ENCODE measurements around the gene FBXL7. TPM values are rescaled to one million over a fixed set of nuclear protein-coding genes. Genes with fewer than 3 reads are reported as not detected.

Gene FBXL7
- total RNA-seq, 1 experiment from 2014 or later, result 15.1 TPM

GRCh38 chr5:15544039-15544438 lies 44.1 kb downstream of the FBXL7 start:
- no peak for DNase-seq
- Histone ChIP-seq H3K4me3 (no peak overlapping the region), H3K36me3 (no peaks in the 10 kb centered on the region), H3K27ac (no peak overlapping the region), H3K9me3 (replicated peaks) (no peaks in the 10 kb centered on the region), H3K4me1 (no peaks in the 10 kb centered on the region), H3K27me3 (no peaks in the 10 kb centered on the region)

GRCh38 chr5:15545082-15545481 lies 45.1 kb downstream of the FBXL7 start:
- Histone ChIP-seq H3K27me3 (no peaks in the 10 kb centered on the region), H3K4me1 (no peaks in the 10 kb centered on the region), H3K27ac (no peak overlapping the region), H3K4me3 (no peak overlapping the region), H3K9me3 (replicated peaks) (no peaks in the 10 kb centered on the region), H3K36me3 (no peaks in the 10 kb centered on the region)
- DNase-seq, result no peak

DNA sequence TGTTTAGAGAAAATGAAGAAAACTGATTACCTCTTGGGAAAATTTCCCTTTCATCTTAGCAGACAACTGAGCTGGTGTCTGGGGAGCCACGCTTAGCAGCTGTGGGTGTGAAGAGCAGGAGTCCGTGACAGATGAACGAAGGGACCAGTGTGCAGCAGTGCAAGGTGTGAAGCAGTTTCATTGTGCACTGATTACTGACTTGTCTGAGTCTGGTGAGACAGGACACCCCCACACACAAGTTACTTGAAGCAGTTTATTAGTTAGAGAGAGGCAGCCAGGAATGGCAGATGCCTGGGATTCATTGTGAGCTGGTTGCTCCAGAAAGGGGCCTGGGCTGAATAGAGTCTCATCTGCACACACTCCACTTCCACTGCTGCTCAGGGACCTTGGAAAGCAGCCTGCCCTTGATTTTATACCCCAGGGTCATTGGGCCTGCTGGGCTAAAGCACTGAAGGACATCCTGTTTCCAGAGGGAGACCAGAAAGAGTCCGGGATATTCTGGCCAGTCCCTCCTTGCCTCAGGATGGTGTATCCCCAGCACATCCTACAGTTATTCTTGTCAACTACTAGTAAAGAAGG lies 47.4 kb downstream of the FBXL7 start:
- Histone ChIP-seq H3K27me3 (no peaks in the 10 kb centered on the region), H3K9me3 (replicated peaks) (no peaks in the 10 kb centered on the region), H3K4me1 (no peaks in the 10 kb centered on the region), H3K4me3 (no peak overlapping the region), H3K36me3 (no peaks in the 10 kb centered on the region), H3K27ac (no peak overlapping the region)
- no peak for DNase-seq

DNA sequence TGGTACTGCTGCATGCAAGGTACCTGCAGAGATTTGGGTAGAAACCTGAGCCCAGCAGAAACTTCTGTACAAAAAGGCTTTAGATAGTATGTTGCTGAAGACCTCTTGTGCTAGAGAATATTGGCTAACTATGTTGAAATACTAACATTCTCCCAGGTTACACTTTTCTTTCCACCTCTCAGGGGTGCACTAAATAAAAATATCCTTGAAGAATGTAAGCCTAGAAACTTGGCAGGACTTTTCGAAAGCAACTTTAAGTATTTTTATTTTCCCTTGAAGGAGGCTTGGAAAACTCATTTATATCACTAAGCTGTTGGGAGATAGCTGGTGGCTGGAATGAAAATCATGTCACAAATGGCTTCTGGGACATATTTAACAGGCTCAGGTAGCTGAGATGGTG lies 50.0 kb downstream of the FBXL7 start:
- Histone ChIP-seq H3K36me3 (no peaks in the 10 kb centered on the region), H3K4me1 (peaks cover 5% of the 10 kb centered on the region), H3K9me3 (replicated peaks) (no peaks in the 10 kb centered on the region), H3K4me3 (no peak overlapping the region), H3K27ac (no peak overlapping the region), H3K27me3 (no peaks in the 10 kb centered on the region)
- DNase-seq, result no peak

DNA sequence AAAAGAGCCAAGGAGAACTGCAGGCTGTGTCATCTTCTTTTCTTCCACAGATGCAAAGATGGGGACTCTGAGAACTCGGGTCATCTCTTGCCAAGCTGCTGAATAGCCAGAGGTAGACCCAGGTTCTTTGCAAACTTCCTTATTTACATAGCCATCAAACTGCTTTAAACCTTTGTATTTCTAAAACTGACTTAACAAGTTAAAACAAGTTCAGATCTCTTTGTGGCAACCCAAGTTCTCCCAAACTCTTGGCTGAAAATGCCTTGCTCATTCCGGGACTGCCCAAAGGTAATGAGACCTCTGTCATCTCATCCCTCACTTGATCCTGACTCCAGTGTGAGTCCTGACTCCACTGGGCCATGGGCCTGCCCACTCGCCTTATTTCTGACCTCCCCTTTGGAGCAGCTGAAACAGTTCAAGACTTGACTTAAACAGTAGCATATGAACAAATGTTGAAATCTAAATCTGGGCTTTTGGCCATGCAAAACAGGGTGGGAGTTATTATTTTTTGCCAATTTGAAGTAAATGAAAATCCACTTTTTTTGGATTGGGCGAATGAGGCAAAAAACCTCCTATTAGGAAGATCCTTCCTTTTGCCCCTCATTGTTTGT lies 50.6 kb downstream of the FBXL7 start:
- H3K27me3 ChIP-seq, result no peaks in the 10 kb centered on the region
- peaks cover 9% of the 10 kb centered on the region for H3K4me1 ChIP-seq
- H3K9me3 ChIP-seq (replicated peaks), result no peaks in the 10 kb centered on the region
- DNase-seq, result no peak
- no peak overlapping the region for H3K4me3 ChIP-seq
- H3K27ac ChIP-seq, result no peak overlapping the region
- H3K36me3 ChIP-seq, result no peaks in the 10 kb centered on the region

- Histone ChIP-seq H3K27me3 (no peaks in the 10 kb centered on the region), H3K27ac (no peak overlapping the region), H3K4me1 (peaks cover 11% of the 10 kb centered on the region), H3K4me3 (no peak overlapping the region), H3K36me3 (no peaks in the 10 kb centered on the region), H3K9me3 (replicated peaks) (no peaks in the 10 kb centered on the region)
- no peak for DNase-seq
These were observed 51.1 kb downstream of the FBXL7 start for GRCh38 chr5:15551113-15551504.

GRCh38 chr5:15554542-15554941 lies 54.6 kb downstream of the FBXL7 start:
- H3K4me3 ChIP-seq, result no peak overlapping the region
- no peaks in the 10 kb centered on the region for H3K9me3 ChIP-seq (replicated peaks)
- no peak for DNase-seq
- no peaks in the 10 kb centered on the region for H3K27me3 ChIP-seq
- H3K4me1 ChIP-seq, result peaks cover 11% of the 10 kb centered on the region
- H3K36me3 ChIP-seq, result no peaks in the 10 kb centered on the region
- H3K27ac ChIP-seq, result peak overlapping the region; percentile 12; the same call in 1 of the 2 replicates

- peaks cover 11% of the 10 kb centered on the region for H3K4me1 ChIP-seq
- peak; percentile 70 to 87 for DNase-seq
- H3K27ac ChIP-seq, result peak overlapping the region; percentile 20; the same call in 1 of the 2 replicates
- no peaks in the 10 kb centered on the region for H3K27me3 ChIP-seq
- no peaks in the 10 kb centered on the region for H3K9me3 ChIP-seq (replicated peaks)
- no peak overlapping the region for H3K4me3 ChIP-seq
- no peaks in the 10 kb centered on the region for H3K36me3 ChIP-seq
These were observed 55.2 kb downstream of the FBXL7 start for GRCh38 chr5:15555176-15555575.

DNA sequence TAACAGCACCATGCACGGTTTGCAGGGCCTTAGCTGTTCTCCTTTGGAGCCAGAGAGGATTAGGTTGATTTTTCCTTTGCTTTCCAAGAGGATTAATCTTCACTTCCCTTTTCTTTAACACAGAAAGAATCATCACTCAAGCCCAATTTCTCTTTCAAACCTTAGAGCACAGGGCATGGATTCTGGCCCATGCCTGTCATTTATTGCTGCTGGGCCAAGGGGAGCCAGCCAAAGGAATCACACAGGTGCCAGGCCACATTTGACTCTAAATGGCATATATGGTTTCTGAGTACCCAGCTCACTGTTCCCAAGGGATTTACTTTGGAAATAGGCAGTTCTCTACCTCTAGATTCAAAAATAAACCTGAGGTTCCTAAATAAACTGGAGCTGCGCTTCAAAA lies 58.3 kb downstream of the FBXL7 start:
- no peaks in the 10 kb centered on the region for H3K27me3 ChIP-seq
- H3K27ac ChIP-seq, result no peak overlapping the region
- no peaks in the 10 kb centered on the region; the same call in 1 of the 2 replicates for H3K36me3 ChIP-seq
- no peak overlapping the region for H3K4me3 ChIP-seq
- H3K9me3 ChIP-seq (replicated peaks), result no peaks in the 10 kb centered on the region
- no peak for DNase-seq
- peaks cover 11% of the 10 kb centered on the region for H3K4me1 ChIP-seq

GRCh38 chr5:15558681-15559080 lies 58.7 kb downstream of the FBXL7 start:
- H3K4me1 ChIP-seq, result peaks cover 11% of the 10 kb centered on the region
- DNase-seq, result no peak
- H3K36me3 ChIP-seq, result no peaks in the 10 kb centered on the region; the same call in 1 of the 2 replicates
- H3K4me3 ChIP-seq, result no peak overlapping the region
- H3K27me3 ChIP-seq, result no peaks in the 10 kb centered on the region
- H3K9me3 ChIP-seq (replicated peaks), result no peaks in the 10 kb centered on the region
- H3K27ac ChIP-seq, result no peak overlapping the region

- H3K9me3 ChIP-seq (replicated peaks), result no peaks in the 10 kb centered on the region
- no peak for DNase-seq
- no peaks in the 10 kb centered on the region; the same call in 1 of the 2 replicates for H3K36me3 ChIP-seq
- no peak overlapping the region for H3K27ac ChIP-seq
- no peak overlapping the region for H3K4me3 ChIP-seq
- peaks cover 4% of the 10 kb centered on the region for H3K4me1 ChIP-seq
- H3K27me3 ChIP-seq, result no peaks in the 10 kb centered on the region
These were observed 60.4 kb downstream of the FBXL7 start for GRCh38 chr5:15560421-15560820.

- H3K36me3 ChIP-seq, result no peaks in the 10 kb centered on the region; the same call in 1 of the 2 replicates
- no peaks in the 10 kb centered on the region for H3K27me3 ChIP-seq
- no peak for DNase-seq
- H3K9me3 ChIP-seq (replicated peaks), result no peaks in the 10 kb centered on the region
- H3K27ac ChIP-seq, result no peak overlapping the region
- H3K4me1 ChIP-seq, result no peaks in the 10 kb centered on the region
- no peak overlapping the region for H3K4me3 ChIP-seq
These were observed 64.5 kb downstream of the FBXL7 start for GRCh38 chr5:15564523-15564922.

DNA sequence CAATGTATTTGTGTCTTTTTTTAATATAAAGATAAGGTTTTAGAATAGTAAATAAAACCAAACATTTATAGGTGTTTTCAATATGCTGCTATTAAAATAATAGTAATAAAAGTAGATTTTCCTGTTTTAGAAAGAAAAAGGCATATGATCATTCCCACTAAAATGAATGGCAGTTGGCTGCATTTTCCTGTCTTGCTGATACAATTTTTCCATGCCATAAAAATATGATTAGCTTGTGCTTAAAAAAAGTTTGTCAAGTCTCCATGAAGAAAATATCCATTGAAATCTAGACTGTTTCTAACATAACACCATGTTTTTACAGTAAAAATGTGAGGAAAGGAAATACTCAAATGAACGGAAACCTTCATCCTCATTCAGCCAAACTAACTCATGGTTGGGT lies 65.0 kb downstream of the FBXL7 start:
- no peaks in the 10 kb centered on the region; the same call in 1 of the 2 replicates for H3K36me3 ChIP-seq
- no peak overlapping the region for H3K4me3 ChIP-seq
- H3K27ac ChIP-seq, result no peak overlapping the region
- no peak for DNase-seq
- no peaks in the 10 kb centered on the region for H3K4me1 ChIP-seq
- no peaks in the 10 kb centered on the region for H3K9me3 ChIP-seq (replicated peaks)
- H3K27me3 ChIP-seq, result no peaks in the 10 kb centered on the region

- DNase-seq, result no peak
- H3K27me3 ChIP-seq, result no peaks in the 10 kb centered on the region
- H3K27ac ChIP-seq, result no peak overlapping the region
- no peak overlapping the region for H3K4me3 ChIP-seq
- no peaks in the 10 kb centered on the region; the same call in 1 of the 2 replicates for H3K36me3 ChIP-seq
- H3K4me1 ChIP-seq, result no peaks in the 10 kb centered on the region
- no peaks in the 10 kb centered on the region for H3K9me3 ChIP-seq (replicated peaks)
These were observed 66.3 kb downstream of the FBXL7 start for GRCh38 chr5:15566306-15566705.

DNA sequence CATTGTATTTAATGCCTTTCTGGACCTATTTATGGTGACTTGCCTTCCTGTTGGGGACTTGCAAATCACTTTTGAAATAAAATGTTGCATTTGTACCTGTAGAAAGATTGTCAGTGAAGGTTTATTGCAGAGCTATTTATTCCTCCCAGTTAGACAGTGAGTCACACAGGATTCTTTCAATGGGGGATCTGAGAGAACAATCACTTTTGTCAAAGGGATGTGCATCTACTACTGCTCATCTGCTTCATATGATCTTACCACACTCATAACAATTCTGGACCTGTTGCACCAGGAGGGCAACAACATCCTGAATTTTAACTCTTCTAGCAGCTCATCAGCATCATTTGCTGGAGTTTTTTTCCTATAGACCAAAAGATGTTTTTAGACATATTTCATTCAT lies 66.8 kb downstream of the FBXL7 start:
- H3K4me1 ChIP-seq, result no peaks in the 10 kb centered on the region
- H3K27me3 ChIP-seq, result no peaks in the 10 kb centered on the region
- H3K36me3 ChIP-seq, result no peaks in the 10 kb centered on the region
- H3K4me3 ChIP-seq, result no peak overlapping the region
- no peak for DNase-seq
- no peaks in the 10 kb centered on the region for H3K9me3 ChIP-seq (replicated peaks)
- no peak overlapping the region for H3K27ac ChIP-seq

GRCh38 chr5:15570491-15570890 lies 70.5 kb downstream of the FBXL7 start:
- H3K4me1 ChIP-seq, result no peaks in the 10 kb centered on the region
- no peak overlapping the region for H3K4me3 ChIP-seq
- no peaks in the 10 kb centered on the region for H3K9me3 ChIP-seq (replicated peaks)
- H3K36me3 ChIP-seq, result no peaks in the 10 kb centered on the region
- DNase-seq, result no peak
- no peaks in the 10 kb centered on the region for H3K27me3 ChIP-seq
- H3K27ac ChIP-seq, result no peak overlapping the region

Data from SJCRH30 (cell line).